Right atrium auricular region (tissue), 2 donors: ENCODE data around the gene GPATCH2. TPM values are rescaled to one million over a fixed set of nuclear protein-coding genes. Genes with fewer than 3 reads are reported as not detected.

Source experiments
- DNase-seq: peaks from one replicate; pipeline ENCODE4 v3.0.0-alpha.2; 2019; ENCODE audit warnings: low spot score
- H3K27ac ChIP-seq, 2 donors: fragments of 200-600 bp; sonication (generic); 1 replicate in 1 of 2; 2 replicates in 1 of 2; pipeline ENCODE4 v1.5.1; 2016 to 2019
- H3K27me3 ChIP-seq, 2 donors: fragments of 200-600 bp; sonication (generic); one replicate each; pipeline versions ENCODE4 v1.5.1 to v1.6.0; 2017 to 2019
- H3K36me3 ChIP-seq: fragments of 200-600 bp; sonication (generic); one replicate; pipeline ENCODE4 v1.5.1; 2016
- H3K4me1 ChIP-seq, 2 donors: fragments of 200-600 bp; sonication (generic); one replicate each; pipeline versions ENCODE4 v1.5.1 to v1.6.0; 2017 to 2019
- H3K4me3 ChIP-seq, 2 donors: fragments of 200-600 bp; sonication (generic); 1 replicate in 1 of 2; 2 replicates in 1 of 2; pipeline ENCODE4 v1.5.1; 2017 to 2019; ENCODE audit warnings: mild to moderate bottlenecking in 1 of 2, moderate library complexity in 1 of 2
- H3K9me3 ChIP-seq, 2 donors: fragments of 200-600 bp; sonication (generic); one replicate each; pipeline ENCODE4 v1.5.1; 2019
- total RNA-seq, 2 donors: library from RNA; depleted of rRNA; stranded (reverse); fragments of >200 nt; gene quantifications; one replicate each; pipeline ENCODE4 v1.1.0, GENCODE V29; 2016
- TF ChIP-seq, protein P1 (sequence below), 2 donors: fragments of 200-600 bp; sonication (generic); IDR thresholded peaks; one replicate each; pipeline ENCODE4 v1.5.1; 2019; ENCODE audit warnings: antibody characterized with exemption in 2 of 2

The GPATCH2 gene
- total RNA-seq, 2 donors from 2014 or later: 7.9 to 8.5 TPM

- Histone ChIP-seq H3K4me3 (no peak overlapping the region), H3K9me3 (no peaks in the 10 kb centered on the region), H3K27ac (no peak overlapping the region), H3K36me3 (no peaks in the 10 kb centered on the region), H3K27me3 (no peaks in the 10 kb centered on the region), H3K4me1 (peaks cover 0 to 6% of the 10 kb centered on the region in 2 donors)
- TF ChIP-seq, protein P1, sequence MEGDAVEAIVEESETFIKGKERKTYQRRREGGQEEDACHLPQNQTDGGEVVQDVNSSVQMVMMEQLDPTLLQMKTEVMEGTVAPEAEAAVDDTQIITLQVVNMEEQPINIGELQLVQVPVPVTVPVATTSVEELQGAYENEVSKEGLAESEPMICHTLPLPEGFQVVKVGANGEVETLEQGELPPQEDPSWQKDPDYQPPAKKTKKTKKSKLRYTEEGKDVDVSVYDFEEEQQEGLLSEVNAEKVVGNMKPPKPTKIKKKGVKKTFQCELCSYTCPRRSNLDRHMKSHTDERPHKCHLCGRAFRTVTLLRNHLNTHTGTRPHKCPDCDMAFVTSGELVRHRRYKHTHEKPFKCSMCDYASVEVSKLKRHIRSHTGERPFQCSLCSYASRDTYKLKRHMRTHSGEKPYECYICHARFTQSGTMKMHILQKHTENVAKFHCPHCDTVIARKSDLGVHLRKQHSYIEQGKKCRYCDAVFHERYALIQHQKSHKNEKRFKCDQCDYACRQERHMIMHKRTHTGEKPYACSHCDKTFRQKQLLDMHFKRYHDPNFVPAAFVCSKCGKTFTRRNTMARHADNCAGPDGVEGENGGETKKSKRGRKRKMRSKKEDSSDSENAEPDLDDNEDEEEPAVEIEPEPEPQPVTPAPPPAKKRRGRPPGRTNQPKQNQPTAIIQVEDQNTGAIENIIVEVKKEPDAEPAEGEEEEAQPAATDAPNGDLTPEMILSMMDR (IDR thresholded peaks at IDR 0.05): no peak
- DNase-seq: no peak
These were observed 68.5 kb downstream of the GPATCH2 start for GRCh38 chr1:217562229-217562878.

DNA sequence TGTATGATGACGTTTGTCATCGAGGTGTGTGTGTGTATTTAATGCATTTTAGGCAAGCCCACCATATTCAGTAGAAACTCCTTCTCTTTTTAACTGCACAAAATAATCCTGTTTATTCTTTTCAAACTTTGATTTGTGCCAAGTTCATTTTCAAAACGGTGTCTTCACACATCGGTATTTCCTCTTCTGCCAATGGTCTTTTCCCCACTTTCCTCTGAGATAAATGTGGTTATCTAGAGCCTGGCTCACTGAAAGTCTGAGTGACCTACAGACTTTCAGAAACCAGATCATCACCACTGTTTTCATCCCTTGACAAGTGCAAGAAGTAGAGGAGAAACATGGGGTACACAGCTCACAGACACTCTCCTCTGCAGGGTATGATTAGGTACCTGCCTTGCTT lies 69.4 kb downstream of the GPATCH2 start:
- Histone ChIP-seq H3K9me3 (no peaks in the 10 kb centered on the region), H3K4me3 (no peak overlapping the region), H3K36me3 (no peaks in the 10 kb centered on the region), H3K27me3 (no peaks in the 10 kb centered on the region), H3K4me1 (peaks cover 0 to 6% of the 10 kb centered on the region in 2 donors), H3K27ac (no peak overlapping the region)
- TF ChIP-seq, protein P1 (IDR thresholded peaks at IDR 0.05): no peak
- DNase-seq: no peak

- Histone ChIP-seq H3K27me3 (no peaks in the 10 kb centered on the region), H3K36me3 (no peaks in the 10 kb centered on the region), H3K4me1 (no peaks in the 10 kb centered on the region), H3K27ac (no peak overlapping the region), H3K9me3 (no peaks in the 10 kb centered on the region), H3K4me3 (no peak overlapping the region)
- TF ChIP-seq, protein P1 (IDR thresholded peaks at IDR 0.05): no peak
- no peak for DNase-seq
These were observed 76.0 kb downstream of the GPATCH2 start for GRCh38 chr1:217554849-217555248.

DNA sequence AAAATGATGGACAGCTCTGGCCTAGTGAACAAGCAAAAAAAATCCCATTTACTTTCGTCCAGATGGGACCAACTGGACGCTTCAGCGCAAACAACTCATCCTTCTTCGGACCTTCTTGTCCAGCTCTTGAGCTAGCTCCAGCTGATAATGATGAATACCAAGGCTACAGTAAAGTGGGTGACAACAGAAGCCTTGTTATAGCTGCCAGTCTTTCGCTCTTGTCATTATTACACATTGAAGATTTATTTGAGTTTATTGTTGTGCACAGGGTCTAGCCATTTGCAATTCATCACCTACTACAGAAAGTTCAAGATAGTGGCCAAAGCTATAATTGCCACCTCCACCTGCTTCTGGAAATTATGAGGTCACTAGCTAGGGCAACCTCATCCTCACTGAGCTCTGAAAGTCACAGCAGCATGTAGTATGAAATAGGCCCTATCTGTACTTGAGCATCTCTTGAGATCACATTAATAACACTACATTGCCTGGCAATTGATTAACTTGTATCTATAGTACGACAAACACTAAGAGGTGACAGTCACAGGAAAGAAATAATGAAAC lies 76.9 kb downstream of the GPATCH2 start:
- no peak for DNase-seq
- Histone ChIP-seq H3K36me3 (no peaks in the 10 kb centered on the region), H3K27ac (no peak overlapping the region), H3K4me3 (no peak overlapping the region), H3K4me1 (no peaks in the 10 kb centered on the region), H3K9me3 (no peaks in the 10 kb centered on the region), H3K27me3 (no peaks in the 10 kb centered on the region)
- TF ChIP-seq, protein P1 (IDR thresholded peaks at IDR 0.05): no peak

- TF ChIP-seq, protein P1 (IDR thresholded peaks at IDR 0.05): no peak
- no peak for DNase-seq
- no peaks in the 10 kb centered on the region for H3K9me3 ChIP-seq
- no peaks in the 10 kb centered on the region for H3K27me3 ChIP-seq
- H3K27ac ChIP-seq: no peak overlapping the region
- H3K4me3 ChIP-seq: no peak overlapping the region
- H3K36me3 ChIP-seq: no peaks in the 10 kb centered on the region
- H3K4me1 ChIP-seq: no peaks in the 10 kb centered on the region
These were observed 78.4 kb downstream of the GPATCH2 start for GRCh38 chr1:217552339-217552951.
